Midbrain (tissue), 1 donor: ENCODE results near the gene SCN2A.

ENCODE experiments used
- DNase-seq: peaks from one replicate; lab custom pipeline; 2025; lab: John Stamatoyannopoulos, UW

SCN2A gene

DNA sequence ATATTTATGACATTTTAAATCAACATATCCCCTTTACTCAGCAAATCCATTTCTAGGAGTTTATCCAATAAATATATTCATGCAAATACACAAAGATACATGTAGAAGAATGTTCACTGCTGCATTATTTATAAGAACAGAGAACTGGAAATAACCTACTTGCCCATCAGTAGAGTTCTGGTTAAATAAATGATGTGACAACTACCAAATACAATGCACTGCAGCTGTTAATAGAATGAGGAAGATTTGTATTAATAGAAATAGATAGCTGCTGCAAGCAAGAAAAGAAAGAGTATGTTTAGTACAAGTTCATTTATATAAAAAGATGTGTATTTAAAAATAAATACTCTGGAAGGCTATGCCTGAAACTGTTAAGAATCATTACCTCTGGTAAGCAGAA, 181.0 kb downstream of the SCN2A start:
- no peak for DNase-seq

DNA sequence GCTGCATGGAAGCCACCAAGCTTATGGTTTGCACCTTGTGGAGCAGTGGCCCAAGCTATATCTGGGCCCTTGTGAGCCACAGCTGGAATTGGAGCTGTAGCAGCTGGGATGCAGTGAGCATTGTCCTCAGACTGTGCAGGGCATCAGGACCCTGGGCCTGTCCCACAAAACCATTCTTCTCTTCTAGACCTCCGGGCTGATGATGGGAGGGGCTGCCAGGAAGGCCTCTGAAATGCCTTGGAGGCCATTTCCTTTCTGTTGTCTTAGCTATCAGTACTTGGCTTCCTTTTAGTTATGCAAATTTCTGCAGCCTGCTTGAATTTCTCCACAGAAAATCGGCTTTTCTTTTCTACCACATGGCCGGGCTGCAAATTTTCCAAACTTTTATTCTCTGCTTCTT, 183.9 kb downstream of the SCN2A start:
- no peak for DNase-seq

DNA sequence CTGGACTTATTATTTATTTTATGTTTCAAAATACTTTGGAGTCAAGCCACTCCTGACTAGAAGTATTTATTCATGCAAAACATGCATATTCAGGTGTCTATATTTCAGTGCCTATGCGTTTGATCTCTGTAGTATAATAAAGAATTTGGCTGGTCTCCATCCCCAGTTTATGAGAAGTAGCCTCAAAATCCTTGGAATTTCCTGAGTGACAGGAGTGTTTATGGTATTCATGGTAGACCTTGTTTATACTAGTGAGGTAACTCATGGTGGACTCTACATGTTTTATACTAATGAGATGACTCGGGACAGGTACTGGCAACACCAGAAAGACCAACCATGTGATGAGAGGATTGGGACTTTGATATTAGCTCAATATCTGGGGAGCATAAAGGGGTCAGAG, 186.3 kb downstream of the SCN2A start:
- no peak for DNase-seq

DNA sequence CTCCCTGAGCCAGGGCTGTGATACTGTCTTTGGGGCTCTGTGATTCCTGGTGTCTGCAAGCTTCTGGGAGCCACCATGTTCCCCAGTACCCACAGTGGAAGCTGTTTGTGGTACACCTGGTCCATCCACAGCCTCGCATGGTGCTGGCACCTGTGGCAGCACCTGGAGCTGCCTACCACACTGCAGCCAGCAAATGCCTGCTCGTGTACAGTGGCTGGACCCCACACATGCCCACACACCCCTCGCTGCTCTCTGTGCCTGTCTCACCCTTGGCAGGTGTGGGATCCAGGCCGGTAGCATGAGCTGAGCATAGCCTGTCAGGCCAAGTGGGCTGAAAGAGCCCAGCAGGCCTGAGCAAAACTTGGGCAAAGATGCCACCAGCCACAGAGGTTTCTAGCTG, 188.5 kb downstream of the SCN2A start:
- DNase-seq, result no peak

DNA sequence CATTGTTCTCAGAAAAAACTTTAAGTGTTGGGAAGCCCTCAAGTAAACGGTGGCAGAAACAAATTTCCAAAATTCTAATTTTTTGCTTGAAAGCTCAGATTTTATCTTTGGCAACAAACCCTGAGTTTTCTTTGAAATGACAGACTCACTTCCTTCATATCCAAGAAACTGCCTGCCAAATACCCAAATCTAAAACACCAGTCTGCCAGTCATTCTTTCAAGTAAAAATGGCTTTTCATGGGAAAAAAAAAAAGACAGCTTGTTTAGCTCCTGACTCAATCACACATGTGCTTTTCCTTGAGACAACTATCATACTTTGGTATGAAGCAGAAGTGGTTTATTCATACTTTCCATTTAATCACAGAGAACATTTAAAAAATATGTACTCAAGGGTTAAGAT, 189.7 kb downstream of the SCN2A start:
- DNase-seq, result no peak

DNA sequence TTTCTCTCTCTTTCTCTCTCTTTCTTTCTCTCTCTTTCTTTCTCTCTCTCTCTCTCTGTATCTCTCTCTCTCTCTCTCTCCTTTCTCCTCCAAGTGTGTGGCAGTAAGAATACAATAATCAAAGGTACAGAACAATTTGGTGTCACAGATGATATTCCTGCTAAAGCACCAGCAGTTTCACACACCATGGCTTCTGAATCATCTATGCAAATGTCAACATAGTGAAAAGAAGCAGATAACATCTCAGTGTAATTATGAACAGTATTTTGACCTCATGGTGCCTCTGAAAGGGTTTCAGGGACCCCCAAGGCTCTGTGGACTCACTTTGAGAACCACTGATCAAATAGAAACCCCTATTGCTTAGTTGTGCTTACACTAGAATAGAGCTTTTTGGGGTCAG, 191.8 kb downstream of the SCN2A start:
- no peak for DNase-seq

DNA sequence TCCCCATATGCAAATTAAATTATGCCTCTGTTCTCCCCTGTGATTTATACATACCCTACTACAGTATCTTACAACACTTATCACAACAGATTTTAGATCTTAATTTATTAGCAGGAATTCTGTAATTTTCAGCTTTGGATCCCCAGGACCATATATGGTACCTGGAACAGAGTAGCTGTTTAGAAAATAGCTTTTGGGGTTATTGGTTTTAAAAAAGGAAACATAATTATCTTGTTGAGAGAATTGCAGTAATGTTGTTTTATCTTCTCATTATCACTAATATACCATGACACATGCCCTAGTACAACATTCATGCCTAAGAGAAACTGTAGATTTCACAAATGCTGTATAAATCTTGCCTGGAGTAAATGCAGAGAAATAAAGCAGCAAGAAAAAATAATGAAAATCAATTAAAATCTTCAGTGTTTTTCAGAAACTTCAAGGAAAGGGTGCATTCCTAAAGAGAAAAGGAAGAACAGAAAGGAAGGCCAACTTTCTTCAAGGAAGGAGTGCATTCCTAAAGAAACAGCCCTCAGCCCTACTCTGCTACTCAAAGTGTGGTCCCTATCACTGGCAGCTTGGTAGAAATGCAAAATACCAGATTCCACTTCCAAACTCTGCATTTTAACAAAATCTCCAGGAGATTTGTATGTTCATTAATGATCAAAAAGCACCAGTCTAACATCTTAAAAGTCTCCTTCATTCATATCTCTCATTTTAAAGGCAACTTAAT, 193.2 kb downstream of the SCN2A start:
- no peak for DNase-seq

DNA sequence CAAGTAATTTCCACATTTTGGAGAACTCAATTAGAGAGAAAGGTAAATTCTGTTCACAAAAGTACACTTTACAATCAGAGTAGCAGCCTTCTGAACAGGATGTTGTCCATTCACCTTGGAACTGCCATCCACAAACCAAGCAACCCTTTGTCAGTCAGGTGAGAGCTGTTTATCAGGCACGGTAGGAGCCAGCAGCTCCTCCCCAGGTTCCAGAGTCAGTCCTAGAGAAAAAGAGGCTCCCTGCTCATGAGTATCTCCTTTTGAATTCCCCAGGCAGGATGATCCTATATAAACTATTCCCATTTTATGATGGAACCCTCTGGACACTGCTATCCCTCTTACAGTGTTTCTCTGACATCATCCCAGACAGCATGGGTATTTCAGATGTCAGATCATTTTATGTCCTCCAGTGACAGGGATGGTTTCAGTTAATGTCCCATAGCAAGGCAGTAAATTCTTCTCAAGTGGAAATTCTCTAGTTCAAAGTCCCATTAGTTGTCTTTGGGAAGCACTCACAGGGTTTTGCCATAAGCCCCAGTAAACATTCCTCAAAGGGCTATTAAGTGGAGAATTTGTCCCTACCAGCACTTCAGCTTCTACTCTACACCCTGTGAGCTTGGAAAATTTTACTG, 195.8 kb downstream of the SCN2A start:
- DNase-seq, result no peak

DNA sequence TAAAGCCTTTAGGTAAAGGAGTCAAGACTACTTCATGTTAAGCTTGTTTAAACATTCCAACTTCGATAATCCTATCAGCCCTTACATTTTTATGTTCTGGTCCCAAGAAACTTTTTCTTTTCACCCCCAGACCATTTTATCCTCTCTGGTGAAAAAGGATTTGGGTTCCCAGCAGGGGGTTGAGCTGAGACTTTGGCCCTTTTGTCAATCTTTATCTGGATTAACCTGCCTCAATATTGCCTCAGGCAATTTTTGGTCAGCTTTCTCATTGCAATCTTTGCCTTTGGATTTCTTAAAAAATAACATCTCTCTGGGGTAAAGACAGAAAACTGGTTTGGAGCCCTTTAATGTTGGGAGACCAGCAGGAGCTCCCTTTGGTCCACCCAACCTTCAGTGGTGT, 196.4 kb downstream of the SCN2A start:
- no peak for DNase-seq

DNA sequence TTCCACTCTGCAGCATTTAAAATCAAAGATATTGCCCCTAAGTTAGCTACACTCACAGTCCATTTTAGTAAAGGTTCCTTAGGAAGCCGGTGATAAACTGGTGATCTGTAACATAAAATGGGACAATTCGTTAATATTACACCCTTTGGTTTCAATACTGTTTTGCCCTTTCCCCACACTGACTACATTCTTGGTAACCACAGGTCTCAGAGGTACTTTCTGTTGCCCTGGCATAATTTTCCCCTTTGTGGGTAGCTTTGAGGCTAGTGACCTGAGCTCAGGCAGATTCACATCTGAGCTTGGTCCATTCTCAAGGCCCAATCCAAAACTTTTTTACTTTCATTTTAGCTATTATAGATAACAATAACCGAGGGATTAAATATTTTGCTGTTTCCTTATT, 197.3 kb downstream of the SCN2A start:
- no peak for DNase-seq

DNA sequence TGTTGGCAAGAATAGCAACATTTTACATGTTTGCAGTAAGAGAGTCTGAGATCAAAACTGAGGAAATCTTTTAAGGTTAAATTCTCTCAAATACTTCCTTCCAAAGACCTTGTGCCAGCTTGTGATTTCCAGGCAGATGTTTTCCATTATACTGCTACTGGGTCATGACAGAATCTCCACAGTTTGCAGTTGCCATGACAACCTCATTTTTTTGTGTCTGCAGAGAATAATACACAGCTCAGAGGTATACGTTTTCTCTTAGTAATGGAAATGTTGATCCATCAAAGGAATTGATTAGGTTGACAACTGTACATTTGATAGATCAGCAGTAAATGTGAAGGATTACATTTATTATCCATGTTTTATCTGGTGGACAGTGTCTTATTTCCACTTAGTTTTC, 201.2 kb downstream of the SCN2A start:
- DNase-seq, result no peak
